Cardiac fibroblast (primary cell): ENCODE results near the gene GDF11.
A peak's percentile ranks its signal among the peaks of the same experiment; 100 is the strongest.

Experiments used
- DNase-seq, 2 donors: peaks; one replicate each; pipeline versions ENCODE4 v3.0.0 to v3.0.0-alpha.2; 2010; ENCODE audit warnings: low read depth in 2 of 2
- H3K4me3 ChIP-seq, 2 donors: replicated peaks in 1 of 2; 1 replicate in 1 of 2; 2 replicates in 1 of 2; pipeline ENCODE4 v1.5.1; 2011; ENCODE audit warnings: low read depth in 2 of 2, low read length in 2 of 2, mild to moderate bottlenecking in 2 of 2, moderate library complexity in 1 of 2
- TF ChIP-seq, protein P1 (sequence below): IDR thresholded peaks from one replicate; pipeline ENCODE4 v1.5.1; 2011; ENCODE audit warnings: low read depth, mild to moderate bottlenecking, low read length, inconsistent platforms

Gene GDF11

DNA sequence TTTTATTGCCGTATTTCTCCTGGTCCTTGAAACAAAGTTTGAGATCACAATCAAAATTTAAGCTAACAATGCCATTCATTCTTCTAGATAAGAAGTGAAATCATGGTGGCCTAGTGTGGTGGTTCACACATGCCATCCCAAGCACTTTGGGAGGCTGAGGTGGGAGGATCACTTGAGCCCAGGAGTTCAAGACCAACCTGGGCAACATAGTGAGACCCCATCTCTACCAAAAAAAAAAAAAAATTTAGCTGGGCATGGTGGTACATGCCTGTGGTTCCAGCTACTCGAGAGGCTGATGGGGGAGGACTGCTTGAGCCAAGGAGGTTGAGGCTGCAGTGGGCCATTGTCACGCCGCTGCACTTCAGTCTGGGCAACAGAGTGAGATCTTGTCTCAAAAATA, 24.2 kb downstream of the GDF11 start:
- DNase-seq: no peak
- H3K4me3 ChIP-seq: no peak overlapping the region
- TF ChIP-seq, protein P1, sequence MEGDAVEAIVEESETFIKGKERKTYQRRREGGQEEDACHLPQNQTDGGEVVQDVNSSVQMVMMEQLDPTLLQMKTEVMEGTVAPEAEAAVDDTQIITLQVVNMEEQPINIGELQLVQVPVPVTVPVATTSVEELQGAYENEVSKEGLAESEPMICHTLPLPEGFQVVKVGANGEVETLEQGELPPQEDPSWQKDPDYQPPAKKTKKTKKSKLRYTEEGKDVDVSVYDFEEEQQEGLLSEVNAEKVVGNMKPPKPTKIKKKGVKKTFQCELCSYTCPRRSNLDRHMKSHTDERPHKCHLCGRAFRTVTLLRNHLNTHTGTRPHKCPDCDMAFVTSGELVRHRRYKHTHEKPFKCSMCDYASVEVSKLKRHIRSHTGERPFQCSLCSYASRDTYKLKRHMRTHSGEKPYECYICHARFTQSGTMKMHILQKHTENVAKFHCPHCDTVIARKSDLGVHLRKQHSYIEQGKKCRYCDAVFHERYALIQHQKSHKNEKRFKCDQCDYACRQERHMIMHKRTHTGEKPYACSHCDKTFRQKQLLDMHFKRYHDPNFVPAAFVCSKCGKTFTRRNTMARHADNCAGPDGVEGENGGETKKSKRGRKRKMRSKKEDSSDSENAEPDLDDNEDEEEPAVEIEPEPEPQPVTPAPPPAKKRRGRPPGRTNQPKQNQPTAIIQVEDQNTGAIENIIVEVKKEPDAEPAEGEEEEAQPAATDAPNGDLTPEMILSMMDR: no peak

DNA sequence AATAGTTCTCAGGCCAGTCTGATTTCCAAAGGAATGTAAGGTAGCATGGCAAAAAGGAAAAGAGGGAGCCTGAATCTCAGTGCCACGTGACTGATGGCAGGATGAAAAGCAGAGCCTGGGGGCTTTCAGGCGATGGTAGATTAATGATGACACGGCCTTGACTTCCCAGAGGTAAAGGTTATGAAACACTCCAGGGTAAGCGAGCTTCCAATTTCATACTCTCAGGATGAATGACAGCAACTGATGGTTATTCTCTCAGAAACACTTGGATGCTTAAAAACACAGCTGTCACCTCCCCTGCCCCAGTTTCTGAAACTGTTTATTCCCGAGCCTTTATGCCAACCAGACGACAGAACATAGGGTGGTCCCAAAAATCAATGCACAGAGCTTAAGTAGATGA, 28.8 kb downstream of the GDF11 start:
- TF ChIP-seq, protein P1: no peak
- no peak overlapping the region for H3K4me3 ChIP-seq
- no peak for DNase-seq

DNA sequence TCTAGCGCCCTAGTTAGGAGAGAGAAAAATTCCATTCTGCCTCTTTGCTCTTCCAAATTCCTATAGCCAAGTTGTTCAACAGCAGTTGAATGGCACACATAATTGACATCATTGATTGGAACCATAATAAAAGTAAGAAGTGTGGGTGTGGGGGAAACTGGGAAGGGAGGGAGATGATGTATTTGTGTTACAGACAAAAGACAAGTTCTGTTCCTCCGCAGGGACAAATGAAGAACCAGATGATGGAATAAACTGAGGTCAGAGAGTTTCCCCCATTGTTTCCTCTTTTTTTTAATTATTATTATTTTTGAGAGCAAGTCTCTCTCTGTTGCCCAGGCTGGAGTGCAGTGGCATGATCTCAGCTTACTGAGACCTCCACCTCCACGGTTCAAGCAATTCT, 34.9 kb downstream of the GDF11 start:
- H3K4me3 ChIP-seq: no peak overlapping the region
- TF ChIP-seq, protein P1: no peak
- DNase-seq: no peak

DNA sequence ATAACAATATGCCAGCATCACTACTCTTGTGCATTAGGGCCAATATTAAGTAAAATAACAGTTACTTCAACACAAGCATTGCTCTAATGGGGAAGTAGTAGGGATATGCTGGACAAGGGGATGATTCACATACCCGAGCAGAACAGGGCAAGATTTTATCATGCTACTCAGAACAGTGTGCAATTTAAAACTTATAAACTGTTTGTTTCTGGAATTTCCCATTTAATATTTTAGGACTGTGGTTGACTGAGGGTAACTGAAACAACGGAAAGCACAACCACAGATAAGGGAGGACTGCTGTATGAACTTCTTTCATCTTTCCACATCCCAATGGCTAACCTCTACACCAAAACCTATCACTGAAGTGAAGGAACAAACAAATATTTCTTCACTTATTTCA, 37.8 kb downstream of the GDF11 start:
- TF ChIP-seq, protein P1: no peak
- H3K4me3 ChIP-seq: no peak overlapping the region
- DNase-seq: peak; percentile 13 to 18

DNA sequence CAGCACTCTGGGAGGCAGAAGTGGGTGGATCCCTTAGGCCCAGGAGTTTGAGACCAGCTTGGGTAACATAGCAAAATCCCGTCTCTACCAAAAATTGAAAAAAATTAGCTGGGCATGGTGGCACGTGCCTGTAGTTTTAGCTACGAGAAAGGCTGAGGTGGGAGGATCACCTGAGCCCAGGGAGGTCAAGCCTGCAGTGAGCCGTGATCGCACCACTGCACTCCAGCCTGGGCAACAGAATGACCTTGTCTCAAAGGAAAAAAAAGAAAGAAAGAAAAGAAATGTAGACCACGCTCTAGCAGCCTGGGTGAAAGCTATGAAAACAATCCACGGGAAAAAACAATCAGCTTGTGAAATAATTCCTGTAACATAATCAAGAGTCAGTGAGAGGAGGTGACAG, 45.6 kb downstream of the GDF11 start:
- H3K4me3 ChIP-seq: no peak overlapping the region
- TF ChIP-seq, protein P1: no peak
- no peak for DNase-seq

DNA sequence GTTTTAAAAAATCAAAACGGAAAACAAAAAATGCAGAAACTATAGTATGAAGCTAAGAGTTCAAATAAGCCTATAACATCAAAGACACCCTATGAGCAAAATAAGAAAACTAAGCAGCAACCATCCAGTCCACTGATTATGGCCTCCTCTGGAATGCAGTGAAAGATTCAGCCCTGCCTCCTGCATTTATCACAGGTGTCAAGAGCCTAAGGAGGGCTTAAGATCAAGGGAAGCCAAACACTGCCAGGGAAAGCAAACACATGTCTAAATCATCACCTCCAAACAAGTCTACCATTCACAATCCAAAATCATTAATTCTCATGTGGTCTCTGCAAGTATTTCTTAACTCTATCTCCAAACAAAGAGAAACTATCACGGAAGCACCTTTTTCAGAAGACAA, 46.2 kb downstream of the GDF11 start:
- no peak overlapping the region for H3K4me3 ChIP-seq
- DNase-seq: no peak
- TF ChIP-seq, protein P1: no peak

DNA sequence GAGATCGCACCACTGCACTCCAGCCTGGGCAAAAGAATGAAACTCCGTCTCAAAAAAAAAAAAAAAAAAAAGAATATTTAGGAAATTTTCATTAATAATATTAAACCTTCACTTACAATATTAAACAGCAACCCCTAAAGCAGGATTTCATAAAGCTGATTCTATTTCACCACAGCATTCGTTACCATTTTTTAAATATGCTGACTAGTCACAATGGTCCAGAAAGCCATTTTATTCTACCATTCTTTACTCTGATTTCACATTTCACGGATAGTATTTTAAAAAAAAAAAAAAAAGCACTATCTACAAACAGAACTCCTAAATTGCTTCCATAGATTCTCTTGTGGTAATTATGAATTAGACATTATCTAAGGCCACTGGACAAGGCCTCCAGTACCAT, 47.0 kb downstream of the GDF11 start:
- TF ChIP-seq, protein P1: no peak
- no peak for DNase-seq
- no peak overlapping the region for H3K4me3 ChIP-seq
